SK-N-SH treated with all-trans-retinoic acid at 6 μM for 48 hours (cell line): ENCODE measurements around the gene PTPRD.

Experiments
- ATAC-seq: fragments of 200-7000 bp; cut with Tn5 transposase; 3 replicates; pipeline ENCODE4 v1.9.1; 2020; ENCODE audit warnings: mild to moderate bottlenecking, moderate library complexity
- ARNTL ChIP-seq: fragments of 450-650 bp; formaldehyde crosslinking; IDR thresholded peaks from 2 replicates; pipeline ENCODE4 v1.5.0; 2020; ENCODE audit warnings: low read depth, mild to moderate bottlenecking, moderate library complexity, borderline replicate concordance
- BACH2 ChIP-seq: fragments of 250-450 bp; sonication (Bioruptor Pico); IDR thresholded peaks from 2 replicates; pipeline ENCODE4 v1.9.0; 2021; ENCODE audit warnings: mild to moderate bottlenecking, borderline replicate concordance
- CSDC2 ChIP-seq: fragments of 250-450 bp; sonication (Bioruptor Pico); IDR thresholded peaks from 2 replicates; pipeline ENCODE4 v1.5.0; 2020; ENCODE audit warnings: mild to moderate bottlenecking, moderate library complexity
- ESRRG ChIP-seq: fragments of 250-450 bp; sonication (Bioruptor Pico); IDR thresholded peaks from 2 replicates; pipeline ENCODE4 v1.6.1; 2021; ENCODE audit warnings: mild to moderate bottlenecking
- GLIS3 ChIP-seq: fragments of 250-450 bp; sonication (Bioruptor Pico); IDR thresholded peaks from 2 replicates; pipeline ENCODE4 v1.5.0; 2020; ENCODE audit warnings: mild to moderate bottlenecking, moderate library complexity
- ISL1 ChIP-seq: fragments of 250-450 bp; sonication (Bioruptor Pico); IDR thresholded peaks from 2 replicates; pipeline ENCODE4 v2.1.2; 2022; ENCODE audit warnings: mild to moderate bottlenecking, moderate library complexity
- OSR1 ChIP-seq: fragments of 250-450 bp; sonication (Bioruptor Pico); IDR thresholded peaks from 2 replicates; pipeline ENCODE4 v1.8.0; 2022; ENCODE audit warnings: moderate library complexity, mild to moderate bottlenecking, inconsistent platforms
- PATZ1 ChIP-seq: fragments of 250-450 bp; sonication (Bioruptor Pico); IDR thresholded peaks from 2 replicates; pipeline ENCODE4 v1.8.0; 2020; ENCODE audit warnings: mild to moderate bottlenecking, moderate library complexity, borderline replicate concordance
- POU6F1 ChIP-seq: fragments of 250-450 bp; sonication (Bioruptor Pico); IDR thresholded peaks from 2 replicates; pipeline ENCODE4 v1.8.0; 2021; ENCODE audit warnings: low read depth, mild to moderate bottlenecking, moderate library complexity, borderline replicate concordance
- PPARA ChIP-seq: fragments of 250-450 bp; sonication (Bioruptor Pico); IDR thresholded peaks from 2 replicates; pipeline ENCODE4 v1.5.0; 2020; ENCODE audit warnings: mild to moderate bottlenecking, borderline replicate concordance
- RARB ChIP-seq: fragments of 250-450 bp; sonication (Bioruptor Pico); IDR thresholded peaks from 2 replicates; pipeline ENCODE4 v1.8.0; 2021; ENCODE audit warnings: mild to moderate bottlenecking, moderate library complexity
- SNAI2 ChIP-seq: fragments of 250-450 bp; sonication (Bioruptor Pico); IDR thresholded peaks from 2 replicates; pipeline ENCODE4 v1.5.0; 2020; ENCODE audit warnings: mild to moderate bottlenecking, moderate library complexity
- TCF4 ChIP-seq: fragments of 250-450 bp; sonication (Bioruptor Pico); IDR thresholded peaks from 2 replicates; pipeline ENCODE4 v1.8.0; 2021; ENCODE audit warnings: mild to moderate bottlenecking, moderate library complexity, borderline replicate concordance
- TOX ChIP-seq: fragments of 250-450 bp; sonication (Bioruptor Pico); IDR thresholded peaks from 2 replicates; pipeline ENCODE4 v1.8.0; 2021; ENCODE audit warnings: mild to moderate bottlenecking, moderate library complexity, borderline replicate concordance
- ZC3H10 ChIP-seq: fragments of 250-450 bp; sonication (Bioruptor Pico); IDR thresholded peaks from 2 replicates; pipeline ENCODE4 v1.5.1; 2021; ENCODE audit warnings: mild to moderate bottlenecking, moderate library complexity
- ZNF565 ChIP-seq: fragments of 450-650 bp; formaldehyde crosslinking; conservative IDR thresholded peaks from 2 replicates; pipeline ENCODE4 v1.5.0; 2020; ENCODE audit warnings: low read depth, mild to moderate bottlenecking, moderate library complexity
- ZNF8 ChIP-seq: fragments of 450-650 bp; formaldehyde crosslinking; IDR thresholded peaks from 2 replicates; pipeline ENCODE4 v1.5.0; 2020; ENCODE audit warnings: mild to moderate bottlenecking, moderate library complexity
- TF ChIP-seq, protein P1 (sequence below): fragments of 250-450 bp; sonication (Bioruptor Pico); IDR thresholded peaks from 2 replicates; pipeline ENCODE4 v1.5.1; 2021; ENCODE audit warnings: mild to moderate bottlenecking, moderate library complexity
- TF ChIP-seq, protein P2 (sequence below): fragments of 250-450 bp; sonication (Bioruptor Pico); IDR thresholded peaks from 2 replicates; pipeline ENCODE4 v1.5.0; 2020; ENCODE audit warnings: mild to moderate bottlenecking, moderate library complexity
- TF ChIP-seq, protein P3 (sequence below): fragments of 250-450 bp; sonication (Bioruptor Pico); IDR thresholded peaks from 2 replicates; pipeline ENCODE4 v1.5.1; 2020; ENCODE audit warnings: low read depth, mild to moderate bottlenecking, moderate library complexity

PTPRD gene

DNA sequence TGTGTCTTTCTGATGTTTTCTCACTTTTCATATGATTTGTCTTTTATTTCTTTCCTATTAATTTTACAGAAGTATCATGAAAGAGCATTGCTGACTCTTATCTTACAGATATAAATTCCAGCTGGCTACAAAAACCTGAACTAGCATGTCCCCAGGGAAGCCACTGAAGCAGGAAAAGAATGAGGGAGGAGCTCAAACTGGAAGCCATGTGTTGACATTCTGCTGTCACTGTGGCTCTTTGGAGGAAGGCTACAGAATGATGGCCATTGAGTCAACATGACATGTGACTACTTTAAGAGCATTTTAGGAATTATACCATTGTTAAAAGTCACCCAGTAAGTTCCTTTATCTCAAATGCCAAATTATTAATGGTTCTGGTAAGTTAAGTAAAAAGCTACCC, 2174.9 kb downstream of the PTPRD start:
- no peak for ATAC-seq
- TF ChIP-seq ESRRG (CRISPR knock-in tag) (no peak), TCF4 (CRISPR knock-in tag) (no peak), OSR1 (CRISPR knock-in tag) (no peak), BACH2 (no peak), TOX (CRISPR knock-in tag) (no peak), ZNF565 (CRISPR knock-in tag) (no peak), GLIS3 (CRISPR knock-in tag) (no peak), ZC3H10 (CRISPR knock-in tag) (no peak), RARB (CRISPR knock-in tag) (no peak), ISL1 (CRISPR knock-in tag) (no peak), SNAI2 (no peak), PPARA (CRISPR knock-in tag) (no peak), ARNTL (CRISPR knock-in tag) (no peak), POU6F1 (CRISPR knock-in tag) (no peak), PATZ1 (CRISPR knock-in tag) (no peak), CSDC2 (no peak)
- TF ChIP-seq, protein P1, sequence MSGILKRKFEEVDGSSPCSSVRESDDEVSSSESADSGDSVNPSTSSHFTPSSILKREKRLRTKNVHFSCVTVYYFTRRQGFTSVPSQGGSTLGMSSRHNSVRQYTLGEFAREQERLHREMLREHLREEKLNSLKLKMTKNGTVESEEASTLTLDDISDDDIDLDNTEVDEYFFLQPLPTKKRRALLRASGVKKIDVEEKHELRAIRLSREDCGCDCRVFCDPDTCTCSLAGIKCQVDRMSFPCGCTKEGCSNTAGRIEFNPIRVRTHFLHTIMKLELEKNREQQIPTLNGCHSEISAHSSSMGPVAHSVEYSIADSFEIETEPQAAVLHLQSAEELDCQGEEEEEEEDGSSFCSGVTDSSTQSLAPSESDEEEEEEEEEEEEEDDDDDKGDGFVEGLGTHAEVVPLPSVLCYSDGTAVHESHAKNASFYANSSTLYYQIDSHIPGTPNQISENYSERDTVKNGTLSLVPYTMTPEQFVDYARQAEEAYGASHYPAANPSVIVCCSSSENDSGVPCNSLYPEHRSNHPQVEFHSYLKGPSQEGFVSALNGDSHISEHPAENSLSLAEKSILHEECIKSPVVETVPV (CRISPR knock-in tag) = no peak
- TF ChIP-seq, protein P2, sequence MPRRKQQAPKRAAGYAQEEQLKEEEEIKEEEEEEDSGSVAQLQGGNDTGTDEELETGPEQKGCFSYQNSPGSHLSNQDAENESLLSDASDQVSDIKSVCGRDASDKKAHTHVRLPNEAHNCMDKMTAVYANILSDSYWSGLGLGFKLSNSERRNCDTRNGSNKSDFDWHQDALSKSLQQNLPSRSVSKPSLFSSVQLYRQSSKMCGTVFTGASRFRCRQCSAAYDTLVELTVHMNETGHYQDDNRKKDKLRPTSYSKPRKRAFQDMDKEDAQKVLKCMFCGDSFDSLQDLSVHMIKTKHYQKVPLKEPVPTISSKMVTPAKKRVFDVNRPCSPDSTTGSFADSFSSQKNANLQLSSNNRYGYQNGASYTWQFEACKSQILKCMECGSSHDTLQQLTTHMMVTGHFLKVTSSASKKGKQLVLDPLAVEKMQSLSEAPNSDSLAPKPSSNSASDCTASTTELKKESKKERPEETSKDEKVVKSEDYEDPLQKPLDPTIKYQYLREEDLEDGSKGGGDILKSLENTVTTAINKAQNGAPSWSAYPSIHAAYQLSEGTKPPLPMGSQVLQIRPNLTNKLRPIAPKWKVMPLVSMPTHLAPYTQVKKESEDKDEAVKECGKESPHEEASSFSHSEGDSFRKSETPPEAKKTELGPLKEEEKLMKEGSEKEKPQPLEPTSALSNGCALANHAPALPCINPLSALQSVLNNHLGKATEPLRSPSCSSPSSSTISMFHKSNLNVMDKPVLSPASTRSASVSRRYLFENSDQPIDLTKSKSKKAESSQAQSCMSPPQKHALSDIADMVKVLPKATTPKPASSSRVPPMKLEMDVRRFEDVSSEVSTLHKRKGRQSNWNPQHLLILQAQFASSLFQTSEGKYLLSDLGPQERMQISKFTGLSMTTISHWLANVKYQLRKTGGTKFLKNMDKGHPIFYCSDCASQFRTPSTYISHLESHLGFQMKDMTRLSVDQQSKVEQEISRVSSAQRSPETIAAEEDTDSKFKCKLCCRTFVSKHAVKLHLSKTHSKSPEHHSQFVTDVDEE (CRISPR knock-in tag) = no peak

- no peak for ATAC-seq
- no peak for TF ChIP-seq GLIS3 (CRISPR knock-in tag)
- TF ChIP-seq POU6F1 (CRISPR knock-in tag) = no peak
- TF ChIP-seq ZNF8 (CRISPR knock-in tag) = no peak
- TF ChIP-seq, protein P3, sequence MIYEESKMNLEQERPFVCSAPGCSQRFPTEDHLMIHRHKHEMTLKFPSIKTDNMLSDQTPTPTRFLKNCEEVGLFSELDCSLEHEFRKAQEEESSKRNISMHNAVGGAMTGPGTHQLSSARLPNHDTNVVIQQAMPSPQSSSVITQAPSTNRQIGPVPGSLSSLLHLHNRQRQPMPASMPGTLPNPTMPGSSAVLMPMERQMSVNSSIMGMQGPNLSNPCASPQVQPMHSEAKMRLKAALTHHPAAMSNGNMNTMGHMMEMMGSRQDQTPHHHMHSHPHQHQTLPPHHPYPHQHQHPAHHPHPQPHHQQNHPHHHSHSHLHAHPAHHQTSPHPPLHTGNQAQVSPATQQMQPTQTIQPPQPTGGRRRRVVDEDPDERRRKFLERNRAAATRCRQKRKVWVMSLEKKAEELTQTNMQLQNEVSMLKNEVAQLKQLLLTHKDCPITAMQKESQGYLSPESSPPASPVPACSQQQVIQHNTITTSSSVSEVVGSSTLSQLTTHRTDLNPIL (CRISPR knock-in tag) = no peak
- TF ChIP-seq, protein P2 (CRISPR knock-in tag) = no peak
- no peak for TF ChIP-seq TOX (CRISPR knock-in tag)
- TF ChIP-seq BACH2 = no peak
- TF ChIP-seq ESRRG (CRISPR knock-in tag) = no peak
- no peak for TF ChIP-seq OSR1 (CRISPR knock-in tag)
- TF ChIP-seq TCF4 (CRISPR knock-in tag) = no peak
- TF ChIP-seq SNAI2 = no peak
- TF ChIP-seq CSDC2 = no peak
- TF ChIP-seq, protein P1 (CRISPR knock-in tag) = no peak
Measured at GRCh38 chr9:8437259-8437658, 2175.5 kb downstream of the PTPRD start.
